Measurements from ENCODE around the gene TMEM63C.

DNA sequence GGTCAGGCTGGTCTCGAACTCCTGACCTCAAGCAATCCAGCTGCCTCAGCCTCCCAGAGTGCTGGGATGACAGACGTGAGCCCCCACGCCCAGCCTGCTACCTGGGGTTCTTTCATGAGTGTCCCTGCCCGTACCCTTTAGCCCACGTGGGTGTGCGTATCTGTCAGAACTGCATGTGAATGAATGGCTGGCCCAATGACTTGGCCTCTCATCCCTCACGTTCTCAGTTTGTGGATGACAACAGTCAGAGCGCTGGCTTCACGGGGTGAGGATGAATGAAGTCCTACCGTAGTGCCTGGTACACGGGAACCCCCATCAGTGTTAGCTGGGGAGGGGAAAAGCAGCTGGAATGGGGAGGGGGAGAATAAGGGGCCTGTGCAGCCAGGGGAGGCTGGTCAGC, 23.9 kb upstream of the TMEM63C start:
- TF ChIP-seq, protein P1, sequence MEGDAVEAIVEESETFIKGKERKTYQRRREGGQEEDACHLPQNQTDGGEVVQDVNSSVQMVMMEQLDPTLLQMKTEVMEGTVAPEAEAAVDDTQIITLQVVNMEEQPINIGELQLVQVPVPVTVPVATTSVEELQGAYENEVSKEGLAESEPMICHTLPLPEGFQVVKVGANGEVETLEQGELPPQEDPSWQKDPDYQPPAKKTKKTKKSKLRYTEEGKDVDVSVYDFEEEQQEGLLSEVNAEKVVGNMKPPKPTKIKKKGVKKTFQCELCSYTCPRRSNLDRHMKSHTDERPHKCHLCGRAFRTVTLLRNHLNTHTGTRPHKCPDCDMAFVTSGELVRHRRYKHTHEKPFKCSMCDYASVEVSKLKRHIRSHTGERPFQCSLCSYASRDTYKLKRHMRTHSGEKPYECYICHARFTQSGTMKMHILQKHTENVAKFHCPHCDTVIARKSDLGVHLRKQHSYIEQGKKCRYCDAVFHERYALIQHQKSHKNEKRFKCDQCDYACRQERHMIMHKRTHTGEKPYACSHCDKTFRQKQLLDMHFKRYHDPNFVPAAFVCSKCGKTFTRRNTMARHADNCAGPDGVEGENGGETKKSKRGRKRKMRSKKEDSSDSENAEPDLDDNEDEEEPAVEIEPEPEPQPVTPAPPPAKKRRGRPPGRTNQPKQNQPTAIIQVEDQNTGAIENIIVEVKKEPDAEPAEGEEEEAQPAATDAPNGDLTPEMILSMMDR (IDR thresholded peaks at IDR 0.05): no peak
- no peak for TF ChIP-seq POLR2A (IDR thresholded peaks at IDR 0.05)
